Measurements from ENCODE around the gene GDF2. TPM values are rescaled to one million over a fixed set of nuclear protein-coding genes. Genes with fewer than 3 reads are reported as not detected.

The GDF2 gene
- total and polyA plus RNA-seq, 2 experiments from 2014 or later = 0.39 TPM; not detected in 1

DNA sequence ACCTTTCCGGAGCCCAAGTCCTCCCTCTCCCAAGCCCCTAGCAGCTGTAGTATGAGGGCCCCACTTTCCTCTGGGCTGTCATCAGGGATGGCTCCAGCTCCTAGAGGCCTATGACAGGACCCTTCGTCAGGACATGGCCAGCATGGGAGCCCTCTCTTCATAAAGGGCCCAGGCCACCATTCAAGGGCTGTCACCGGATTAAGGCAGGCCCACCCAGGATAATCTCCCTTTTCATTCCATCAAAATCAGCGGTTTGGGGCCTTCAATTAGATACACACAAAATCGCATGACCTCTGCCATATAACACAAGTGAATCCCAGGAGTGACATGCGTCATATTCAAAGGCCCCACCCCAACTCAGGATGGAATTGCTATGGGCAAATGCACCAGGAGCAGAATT, 34.4 kb upstream of the GDF2 start:
- TF ChIP-seq, protein P1, sequence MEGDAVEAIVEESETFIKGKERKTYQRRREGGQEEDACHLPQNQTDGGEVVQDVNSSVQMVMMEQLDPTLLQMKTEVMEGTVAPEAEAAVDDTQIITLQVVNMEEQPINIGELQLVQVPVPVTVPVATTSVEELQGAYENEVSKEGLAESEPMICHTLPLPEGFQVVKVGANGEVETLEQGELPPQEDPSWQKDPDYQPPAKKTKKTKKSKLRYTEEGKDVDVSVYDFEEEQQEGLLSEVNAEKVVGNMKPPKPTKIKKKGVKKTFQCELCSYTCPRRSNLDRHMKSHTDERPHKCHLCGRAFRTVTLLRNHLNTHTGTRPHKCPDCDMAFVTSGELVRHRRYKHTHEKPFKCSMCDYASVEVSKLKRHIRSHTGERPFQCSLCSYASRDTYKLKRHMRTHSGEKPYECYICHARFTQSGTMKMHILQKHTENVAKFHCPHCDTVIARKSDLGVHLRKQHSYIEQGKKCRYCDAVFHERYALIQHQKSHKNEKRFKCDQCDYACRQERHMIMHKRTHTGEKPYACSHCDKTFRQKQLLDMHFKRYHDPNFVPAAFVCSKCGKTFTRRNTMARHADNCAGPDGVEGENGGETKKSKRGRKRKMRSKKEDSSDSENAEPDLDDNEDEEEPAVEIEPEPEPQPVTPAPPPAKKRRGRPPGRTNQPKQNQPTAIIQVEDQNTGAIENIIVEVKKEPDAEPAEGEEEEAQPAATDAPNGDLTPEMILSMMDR (IDR thresholded peaks at IDR 0.05; ENCODE audit: poor library complexity) = no peak
- no peak for TF ChIP-seq EZH2 (IDR thresholded peaks at IDR 0.05; ENCODE audit: borderline replicate concordance)
- no peak for TF ChIP-seq EZH2phosphoT487 (IDR thresholded peaks at IDR 0.05; ENCODE audit: low read depth, severe bottlenecking, unreplicated experiment)
- Histone ChIP-seq H3K27me3 (peaks cover 27% of the 10 kb centered on the region), H3K9me3 (ENCODE audit: low read depth) (no peaks in the 10 kb centered on the region), H3K79me2 (no peaks in the 10 kb centered on the region), H3K4me1 (ENCODE audit: insufficient read depth) (peaks cover 5% of the 10 kb centered on the region), H3K36me3 (replicated peaks; ENCODE audit: insufficient read depth, low read depth) (no peaks in the 10 kb centered on the region), H3K4me3 (no peak overlapping the region), H4K20me1 (ENCODE audit: insufficient read depth, poor library complexity, severe bottlenecking) (no peaks in the 10 kb centered on the region), H2AFZ (no peak overlapping the region), H3K27ac (no peak overlapping the region), H3K4me2 (no peak overlapping the region), H3K9me2 (replicated peaks; ENCODE audit: insufficient read depth) (no peaks in the 10 kb centered on the region)
- WGBS (ENCODE audit: low lambda C conversion rate, missing lambda C conversion rate) = 85% methylated on average over 6 of the region's 6 CpGs
- DNase-seq (ENCODE audit: low spot score) = no peak

- Histone ChIP-seq H4K20me1 (ENCODE audit: insufficient read depth, poor library complexity, severe bottlenecking) (no peaks in the 10 kb centered on the region), H3K4me2 (no peak overlapping the region), H3K27ac (no peak overlapping the region), H3K9me2 (replicated peaks; ENCODE audit: insufficient read depth) (no peaks in the 10 kb centered on the region), H3K4me3 (no peak overlapping the region), H3K79me2 (no peaks in the 10 kb centered on the region), H3K27me3 (peaks cover 27% of the 10 kb centered on the region), H2AFZ (no peak overlapping the region), H3K9me3 (ENCODE audit: low read depth) (no peaks in the 10 kb centered on the region), H3K4me1 (ENCODE audit: insufficient read depth) (peaks cover 5% of the 10 kb centered on the region), H3K36me3 (replicated peaks; ENCODE audit: insufficient read depth, low read depth) (no peaks in the 10 kb centered on the region)
- WGBS (ENCODE audit: low lambda C conversion rate, missing lambda C conversion rate) = 93% methylated on average over 8 of the region's 8 CpGs
- TF ChIP-seq EZH2 (IDR thresholded peaks at IDR 0.05; ENCODE audit: borderline replicate concordance) = no peak
- TF ChIP-seq EZH2phosphoT487 (IDR thresholded peaks at IDR 0.05; ENCODE audit: low read depth, severe bottlenecking, unreplicated experiment) = no peak
- no peak for DNase-seq (ENCODE audit: low spot score)
These were observed 34.0 kb upstream of the GDF2 start for GRCh38 chr10:47288236-47288635.

DNA sequence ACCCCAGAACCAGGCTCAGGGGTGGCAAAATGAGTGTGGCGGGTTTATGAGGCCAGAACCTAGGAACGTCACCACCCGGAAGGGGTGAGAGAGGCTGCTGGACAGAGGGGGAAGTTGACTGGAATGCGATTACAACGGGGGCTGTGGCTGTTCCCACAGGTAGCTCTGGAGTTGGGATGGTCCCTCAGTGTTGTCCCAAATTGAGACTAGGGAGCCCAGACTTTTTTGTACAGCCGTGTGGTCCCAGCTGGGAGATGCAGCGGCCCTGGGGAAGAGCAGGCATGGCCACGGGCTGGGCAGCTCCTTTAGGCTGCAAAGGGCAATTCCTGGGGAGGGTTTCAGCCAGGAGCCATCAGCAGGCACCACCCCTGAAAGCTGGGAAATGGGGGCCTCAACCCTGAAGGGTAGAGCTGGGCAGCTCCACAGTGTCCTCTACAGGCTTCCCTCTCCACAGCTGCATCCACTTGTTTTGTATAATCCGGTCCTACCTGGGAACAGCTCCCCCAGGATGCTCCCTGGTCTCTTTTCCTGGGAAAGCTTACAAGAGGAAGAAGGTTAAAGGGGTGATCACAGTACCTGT, 33.2 kb upstream of the GDF2 start:
- no peaks in the 10 kb centered on the region for H3K9me3 ChIP-seq (ENCODE audit: low read depth)
- H3K9me2 ChIP-seq (replicated peaks; ENCODE audit: insufficient read depth) = no peaks in the 10 kb centered on the region
- peaks cover 27% of the 10 kb centered on the region for H3K27me3 ChIP-seq
- H3K4me3 ChIP-seq = no peak overlapping the region
- H3K36me3 ChIP-seq (replicated peaks; ENCODE audit: insufficient read depth, low read depth) = no peaks in the 10 kb centered on the region
- WGBS (ENCODE audit: low lambda C conversion rate, missing lambda C conversion rate) = 77% methylated on average over 9 of the region's 9 CpGs
- no peak overlapping the region for H3K4me2 ChIP-seq
- DNase-seq (ENCODE audit: low spot score) = no peak
- H3K4me1 ChIP-seq (ENCODE audit: insufficient read depth) = peaks cover 5% of the 10 kb centered on the region
- H4K20me1 ChIP-seq (ENCODE audit: insufficient read depth, poor library complexity, severe bottlenecking) = no peaks in the 10 kb centered on the region
- no peak overlapping the region for H3K27ac ChIP-seq
- H2AFZ ChIP-seq = no peak overlapping the region
- TF ChIP-seq EZH2 (IDR thresholded peaks at IDR 0.05; ENCODE audit: borderline replicate concordance) (no peak), EZH2phosphoT487 (IDR thresholded peaks at IDR 0.05; ENCODE audit: low read depth, severe bottlenecking, unreplicated experiment) (no peak)
- TF ChIP-seq, protein P1 (IDR thresholded peaks at IDR 0.05; ENCODE audit: poor library complexity) = no peak
- no peaks in the 10 kb centered on the region for H3K79me2 ChIP-seq

- H3K9me3 ChIP-seq (ENCODE audit: low read depth) = no peaks in the 10 kb centered on the region
- peaks cover 31% of the 10 kb centered on the region for H3K27me3 ChIP-seq
- no peak overlapping the region for H2AFZ ChIP-seq
- H4K20me1 ChIP-seq (ENCODE audit: insufficient read depth, poor library complexity, severe bottlenecking) = no peaks in the 10 kb centered on the region
- DNase-seq (ENCODE audit: low spot score) = no peak
- no peak overlapping the region for H3K4me3 ChIP-seq
- H3K79me2 ChIP-seq = no peaks in the 10 kb centered on the region
- H3K36me3 ChIP-seq (replicated peaks; ENCODE audit: insufficient read depth, low read depth) = no peaks in the 10 kb centered on the region
- H3K4me1 ChIP-seq (ENCODE audit: insufficient read depth) = peaks cover 5% of the 10 kb centered on the region
- TF ChIP-seq, protein P1 (IDR thresholded peaks at IDR 0.05; ENCODE audit: poor library complexity) = no peak
- TF ChIP-seq EZH2 (IDR thresholded peaks at IDR 0.05; ENCODE audit: borderline replicate concordance) (no peak), EZH2phosphoT487 (IDR thresholded peaks at IDR 0.05; ENCODE audit: low read depth, severe bottlenecking, unreplicated experiment) (no peak)
- H3K27ac ChIP-seq = no peak overlapping the region
- WGBS (ENCODE audit: low lambda C conversion rate, missing lambda C conversion rate) = 86% methylated on average over 6 of the region's 6 CpGs
- no peaks in the 10 kb centered on the region for H3K9me2 ChIP-seq (replicated peaks; ENCODE audit: insufficient read depth)
- H3K4me2 ChIP-seq = no peak overlapping the region
These were observed 32.3 kb upstream of the GDF2 start for GRCh38 chr10:47289921-47290320.
